Breast epithelium (tissue), 3 donors: Measurements from ENCODE around the gene OTULIN.

Experiments
- CTCF ChIP-seq, 3 donors: fragments of 450-650 bp; IDR thresholded peaks; one replicate each; pipeline ENCODE4 v1.5.1; 2016 to 2017; ENCODE audit warnings: antibody characterized with exemption in 3 of 3, mild to moderate bottlenecking in 3 of 3, moderate library complexity in 3 of 3
- POLR2A ChIP-seq: fragments of 450-650 bp; IDR thresholded peaks from one replicate; pipeline ENCODE4 v1.6.1; 2016; ENCODE audit warnings: antibody characterized with exemption, mild to moderate bottlenecking, moderate library complexity
- POLR2AphosphoS5 ChIP-seq, 3 donors: sonication (generic); formaldehyde crosslinking; IDR thresholded peaks; one replicate each; pipeline ENCODE4 v1.6.1; 2017; ENCODE audit warnings: antibody characterized with exemption in 3 of 3

- TF ChIP-seq POLR2A (no peak), CTCF (IDR thresholded peaks at IDR 0.05) (no peak), POLR2AphosphoS5 (IDR thresholded peaks at IDR 0.05) (no peak)
These were observed 64.0 kb downstream of the OTULIN start for GRCh38 chr5:14728459-14728938.
